HG03139 (cell line): Measurements from ENCODE around the gene FRMD4B.

Experiments used
- ATAC-seq: cut with Tn5 transposase; IDR thresholded peaks from one replicate; pipeline ENCODE4 v1.9.1; 2021; ENCODE audit not compliant: unreplicated experiment

FRMD4B gene

DNA sequence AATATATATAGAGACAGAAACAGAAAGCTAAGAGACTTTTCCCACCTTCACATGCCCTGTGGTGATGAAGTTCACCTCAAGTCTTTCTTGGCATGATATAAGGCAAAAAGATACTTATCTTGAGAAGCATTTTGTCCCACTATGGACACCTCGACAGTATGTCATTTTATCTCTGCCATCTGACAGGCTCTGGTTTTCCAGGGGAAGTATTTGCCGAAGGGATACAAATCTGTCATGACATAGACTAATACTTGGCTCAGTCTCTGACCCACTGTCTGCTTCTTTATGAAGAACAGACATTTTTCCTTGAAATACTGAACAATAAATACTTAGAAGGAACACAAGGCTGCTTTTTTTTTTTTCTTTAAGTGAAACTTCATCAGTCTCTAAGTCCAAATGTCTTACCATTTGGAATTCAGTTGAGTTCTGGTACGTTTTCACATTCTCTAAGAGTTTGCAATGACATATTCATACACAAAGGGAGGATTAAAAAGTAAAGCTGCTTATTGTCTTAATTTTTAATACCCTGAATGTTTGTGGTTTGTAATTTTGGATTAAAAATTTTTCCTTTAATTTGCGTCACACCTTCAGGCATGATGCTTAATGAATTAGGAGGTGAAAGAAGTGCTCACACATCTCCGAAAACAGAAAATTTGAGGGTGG, 175.7 kb downstream of the FRMD4B start:
- no peak for ATAC-seq

DNA sequence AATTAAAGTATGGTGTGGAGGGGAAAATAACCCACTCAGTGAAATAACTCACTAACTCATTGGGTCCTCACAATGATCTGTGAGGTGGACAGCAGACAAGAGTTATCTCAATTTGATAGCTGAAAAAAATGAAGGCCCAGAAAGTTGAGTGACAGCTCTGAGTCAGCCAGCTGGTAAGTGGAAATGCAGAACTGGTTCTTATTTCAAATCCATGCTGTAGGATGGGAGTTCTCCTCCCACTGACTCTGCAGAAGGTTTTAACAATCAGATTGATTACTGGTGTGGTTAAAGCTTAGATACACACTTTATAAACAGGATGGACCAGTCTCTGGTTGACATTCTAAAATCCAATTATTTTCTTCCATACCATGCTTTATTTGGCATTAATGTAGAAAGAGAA, 176.5 kb downstream of the FRMD4B start:
- no peak for ATAC-seq

DNA sequence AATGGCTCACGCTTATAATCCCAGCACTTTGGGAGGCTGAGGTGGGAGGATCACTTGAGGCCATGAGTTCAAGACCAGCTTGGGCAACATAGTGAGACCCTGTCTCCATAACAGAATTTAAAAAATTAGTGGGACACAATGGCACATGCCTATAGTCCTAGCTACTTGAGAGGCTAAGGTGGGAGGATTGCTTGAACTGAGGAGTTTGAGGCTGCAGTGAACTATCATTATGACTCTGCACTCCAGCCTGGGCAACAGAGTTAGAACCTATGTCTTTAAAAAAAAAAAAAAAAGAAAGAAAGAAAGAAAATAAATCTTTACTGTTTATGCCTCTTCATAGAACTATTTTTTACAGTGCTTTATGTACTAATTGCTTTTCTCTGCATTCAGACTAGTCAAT, 178.9 kb downstream of the FRMD4B start:
- ATAC-seq: no peak

DNA sequence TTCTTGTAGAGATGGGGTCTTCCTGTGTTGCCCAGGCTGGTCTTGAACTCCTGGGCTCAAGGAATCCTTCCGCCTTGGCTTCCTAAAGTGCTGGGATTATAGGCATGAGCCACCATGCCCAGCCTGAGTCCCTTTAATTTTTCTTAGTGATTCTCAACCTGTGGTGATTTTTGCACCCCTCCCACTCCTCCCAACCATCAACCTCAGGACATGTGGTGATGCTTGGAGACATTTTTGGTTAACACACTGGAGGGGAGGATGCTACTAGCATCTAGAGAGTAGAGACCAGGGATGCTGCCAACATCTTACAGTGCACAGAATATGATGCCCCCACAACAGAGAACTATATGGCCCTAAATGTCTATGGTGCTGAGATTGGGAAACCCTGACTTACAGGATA, 180.5 kb downstream of the FRMD4B start:
- no peak for ATAC-seq

DNA sequence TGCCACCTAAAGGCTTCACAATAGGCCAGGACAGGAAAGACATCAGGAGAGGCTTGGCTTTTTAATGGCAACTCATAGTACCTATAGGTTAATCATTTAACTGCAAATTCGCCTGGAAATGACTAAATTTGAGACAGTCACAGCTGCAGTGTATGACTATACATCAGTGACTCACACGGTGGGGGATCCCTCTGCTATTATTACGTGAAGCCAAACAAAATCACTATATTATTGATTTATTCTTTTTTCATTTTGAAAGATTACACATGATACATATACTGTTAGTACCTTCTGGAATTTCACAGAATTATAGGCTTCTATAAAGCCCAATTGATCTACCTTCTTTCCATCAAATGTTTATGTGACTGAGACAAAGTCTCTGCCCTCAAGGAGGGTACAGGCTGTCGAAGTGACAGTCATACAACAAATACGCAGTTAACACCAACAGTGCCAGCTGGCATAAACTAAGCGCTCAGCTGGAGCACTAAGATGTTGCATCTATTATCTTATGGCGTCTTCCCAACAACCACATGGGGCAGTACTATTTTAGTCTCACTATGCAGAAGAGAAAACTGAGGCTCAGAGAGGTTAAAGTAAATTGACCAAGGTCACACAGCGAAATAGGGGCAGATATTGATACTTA, 181.5 kb downstream of the FRMD4B start:
- peak; percentile 84 for ATAC-seq

DNA sequence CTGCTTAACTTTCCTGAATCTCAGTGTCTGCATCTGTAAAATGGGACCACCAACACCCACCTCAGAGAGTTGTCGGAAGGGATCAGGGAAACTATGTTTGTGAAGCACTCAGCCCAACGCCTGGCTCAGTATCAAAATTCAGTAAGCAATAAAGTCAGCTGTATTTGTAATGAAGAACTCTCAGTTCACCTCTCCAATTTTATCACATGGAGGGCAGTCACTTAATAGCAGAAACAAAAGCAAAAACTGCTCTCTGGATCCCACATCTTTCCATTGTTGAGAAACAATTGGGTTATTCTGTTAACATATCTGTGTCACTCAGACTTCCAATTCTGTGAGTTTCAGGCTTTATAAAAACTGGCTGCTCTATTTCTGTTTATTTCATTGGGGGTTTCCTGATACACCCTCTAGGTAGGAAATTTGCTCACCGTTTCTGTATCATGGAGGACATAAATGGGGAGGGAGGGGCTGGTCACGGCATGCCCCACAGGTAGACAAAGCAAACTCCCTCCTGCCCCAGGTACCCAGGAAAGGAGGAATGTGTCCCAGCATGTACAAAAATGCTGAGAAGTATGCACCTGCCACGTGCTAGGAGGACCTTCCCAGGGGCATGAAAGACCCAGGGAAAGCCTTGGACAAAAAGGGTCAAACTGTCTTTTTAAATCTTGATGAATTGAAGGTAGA, 182.1 kb downstream of the FRMD4B start:
- no peak for ATAC-seq

DNA sequence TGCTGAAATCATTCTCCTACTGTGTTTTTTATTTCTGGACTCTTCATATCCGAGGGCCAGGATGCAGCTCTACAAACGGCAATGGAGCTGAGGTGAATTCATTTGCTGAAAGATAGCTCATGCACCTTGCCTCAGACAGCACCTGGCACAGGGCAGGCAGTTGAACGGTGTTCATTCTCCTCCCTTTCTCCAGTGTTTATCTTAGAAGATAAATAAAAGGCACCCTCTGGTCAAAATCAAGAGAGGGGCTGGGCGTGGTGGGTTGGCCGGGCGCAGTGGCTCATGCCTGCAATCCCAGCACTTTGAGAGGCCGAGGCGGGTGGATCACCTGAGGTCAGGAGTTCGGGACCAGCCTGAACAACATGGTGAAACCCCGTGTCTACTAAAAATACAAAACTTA, 184.2 kb downstream of the FRMD4B start:
- ATAC-seq: no peak

DNA sequence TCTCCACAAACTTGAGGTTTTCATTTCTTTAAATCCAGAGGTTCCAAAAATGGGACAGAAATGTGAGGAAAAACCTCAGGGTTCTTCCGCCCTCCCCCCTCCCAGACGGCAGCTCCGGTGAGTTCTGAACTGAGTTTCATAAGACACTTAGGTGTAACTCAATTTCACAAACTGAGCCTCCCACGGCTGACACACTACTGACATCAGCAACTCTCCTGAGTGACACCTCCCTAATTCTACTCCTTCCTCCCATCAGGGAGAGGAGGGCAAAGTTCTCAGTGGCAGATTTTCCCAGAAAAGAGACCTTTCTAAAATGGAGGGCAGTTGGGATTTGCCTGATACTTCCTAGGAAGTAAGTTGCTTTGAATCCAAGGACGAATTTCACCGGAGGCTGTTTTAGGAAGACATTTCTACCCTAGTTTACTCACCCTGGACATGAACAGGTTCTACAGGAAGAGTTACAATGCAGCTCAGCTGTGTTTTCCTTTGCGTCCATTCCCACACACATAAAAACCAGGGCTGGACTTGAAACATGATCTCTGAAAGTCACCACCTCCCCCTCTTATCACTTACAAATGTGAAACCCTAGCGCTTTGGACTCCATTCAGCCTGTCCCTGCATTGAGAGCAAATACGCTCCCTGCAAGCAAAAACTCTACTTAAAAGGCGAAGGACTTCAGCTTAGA, 185.4 kb downstream of the FRMD4B start:
- ATAC-seq: no peak

DNA sequence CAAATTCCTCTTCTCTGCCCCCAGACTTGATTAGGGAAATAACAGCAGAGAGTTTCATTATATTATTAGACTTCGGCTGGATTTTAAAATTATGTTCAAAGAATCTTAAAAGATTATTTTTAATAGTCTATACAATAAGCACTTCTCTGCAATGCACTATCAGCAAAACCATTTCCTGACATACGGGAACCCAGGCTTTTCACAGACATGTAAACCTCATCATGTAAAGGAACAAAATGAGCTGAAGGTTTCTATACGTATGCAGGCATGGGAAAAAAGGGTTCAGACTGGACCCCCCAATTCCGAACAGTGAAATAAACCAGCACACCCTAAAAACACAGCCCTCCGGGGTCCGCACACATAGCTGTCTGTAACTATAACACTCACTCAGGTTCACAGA, 185.9 kb downstream of the FRMD4B start:
- no peak for ATAC-seq

DNA sequence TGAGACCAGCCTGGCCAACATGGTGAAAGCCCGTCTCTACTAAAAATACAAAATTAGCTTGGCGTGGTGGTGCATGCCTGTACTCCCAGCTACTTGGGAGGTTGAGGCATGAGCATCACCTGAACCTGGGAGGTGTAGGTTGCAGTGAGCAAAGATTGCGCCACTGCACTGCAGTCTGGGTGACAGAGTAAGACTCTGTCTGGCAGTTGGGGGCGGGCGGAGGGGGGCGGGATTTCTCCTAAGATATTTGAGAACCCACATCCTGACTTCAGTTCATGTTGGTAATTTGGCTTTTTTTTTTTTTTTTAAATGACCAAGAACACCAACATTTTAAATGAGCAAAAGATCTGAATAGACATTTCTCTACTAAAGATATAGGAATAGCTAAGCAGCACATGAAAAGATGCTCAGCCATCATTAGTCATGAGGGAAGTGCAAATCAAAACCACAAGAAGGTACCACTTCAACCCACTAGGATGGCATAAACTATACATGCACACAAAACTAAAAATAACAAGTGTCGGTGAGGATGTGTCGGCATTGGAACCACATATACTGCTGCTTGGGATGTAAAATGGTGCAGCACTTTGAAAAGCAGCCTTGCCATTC, 187.9 kb downstream of the FRMD4B start:
- no peak for ATAC-seq

DNA sequence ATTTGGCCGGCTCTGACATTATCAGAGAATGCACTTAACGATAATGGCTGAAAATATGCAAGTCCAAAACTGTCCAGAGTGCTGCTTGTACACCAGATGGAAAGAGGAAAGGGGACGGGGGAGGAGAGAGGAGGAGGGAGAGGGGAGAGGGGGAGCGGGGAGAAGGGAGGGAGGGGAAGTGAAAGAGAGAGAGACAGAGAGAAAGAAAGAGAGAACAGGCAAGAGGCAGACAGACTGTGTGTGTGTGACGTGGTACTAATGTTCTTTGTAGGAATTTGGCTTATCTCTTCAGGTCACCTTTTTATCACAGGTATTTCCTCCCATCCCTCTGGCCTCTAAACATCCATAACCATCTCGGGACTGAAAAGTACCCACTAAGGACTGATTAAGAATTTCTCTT, 188.4 kb downstream of the FRMD4B start:
- no peak for ATAC-seq

DNA sequence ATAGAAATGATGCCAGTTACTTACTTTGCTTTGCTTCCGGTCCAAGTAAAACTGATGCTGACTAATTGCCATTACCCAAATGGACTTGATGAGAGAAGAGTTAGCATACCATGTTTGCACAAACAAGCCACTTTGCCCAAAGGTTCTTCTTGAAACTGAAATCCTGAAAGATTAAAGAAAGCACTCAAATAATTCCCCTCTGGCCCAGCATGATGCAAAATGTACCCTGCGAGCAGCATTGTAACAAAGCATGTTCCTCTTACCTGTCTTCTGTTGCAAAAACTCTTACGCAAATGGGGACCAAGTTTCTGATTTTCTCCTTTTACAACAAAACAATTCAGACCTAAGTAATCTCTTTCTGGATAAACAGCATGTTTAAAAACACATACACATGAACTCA, 189.0 kb downstream of the FRMD4B start:
- no peak for ATAC-seq

DNA sequence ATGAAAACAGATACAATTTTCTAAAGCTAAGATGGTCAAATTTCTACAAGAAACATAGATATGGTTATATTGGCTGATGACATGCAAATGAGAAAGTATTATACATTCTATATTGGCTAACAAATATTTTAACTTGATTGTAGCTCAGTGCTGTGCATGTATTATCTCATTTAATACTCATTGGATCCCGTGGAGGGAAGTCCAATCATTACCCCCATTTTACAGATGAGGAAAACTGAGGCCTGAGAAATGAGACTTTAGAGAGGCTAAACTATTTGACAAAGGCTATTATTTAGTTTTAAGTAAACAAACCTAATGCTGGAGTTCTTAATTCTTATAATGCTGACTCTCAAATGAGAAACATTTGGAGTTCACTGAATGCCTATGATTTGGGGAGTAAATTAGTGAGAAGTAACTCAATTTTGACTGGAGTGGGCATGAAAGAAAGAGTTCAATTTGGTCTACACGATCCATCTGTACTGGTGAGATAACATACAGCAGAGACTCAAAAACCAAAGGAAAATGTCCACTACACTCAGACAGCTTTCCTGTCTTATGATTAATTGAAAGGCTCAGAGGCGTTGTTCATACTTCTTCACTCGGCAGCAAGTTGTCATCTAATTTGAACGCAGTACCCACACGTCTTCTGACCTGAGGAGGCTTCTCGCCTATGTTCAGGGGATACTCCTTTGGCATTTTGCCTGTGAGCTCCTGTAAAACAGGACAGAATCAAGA, 191.3 kb downstream of the FRMD4B start:
- ATAC-seq: no peak

DNA sequence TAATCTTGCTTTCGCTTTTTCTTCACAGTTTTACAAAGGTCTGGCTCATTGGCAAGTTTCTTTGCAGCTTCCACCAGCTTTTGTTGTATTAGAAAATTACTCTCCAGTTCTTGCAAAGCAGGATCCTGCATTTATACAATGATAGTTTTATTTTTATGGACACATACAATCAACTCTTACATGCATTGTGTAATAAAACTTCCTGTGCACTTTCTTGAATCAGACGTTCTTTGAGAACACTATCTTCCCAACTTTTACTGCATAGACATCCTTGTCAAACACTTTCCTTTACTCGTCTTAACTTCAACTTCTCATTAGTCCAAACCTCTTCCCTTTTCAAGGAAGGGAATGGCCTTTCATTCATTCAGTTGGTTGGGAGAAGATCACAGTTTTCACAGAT, 192.1 kb downstream of the FRMD4B start:
- ATAC-seq: no peak

DNA sequence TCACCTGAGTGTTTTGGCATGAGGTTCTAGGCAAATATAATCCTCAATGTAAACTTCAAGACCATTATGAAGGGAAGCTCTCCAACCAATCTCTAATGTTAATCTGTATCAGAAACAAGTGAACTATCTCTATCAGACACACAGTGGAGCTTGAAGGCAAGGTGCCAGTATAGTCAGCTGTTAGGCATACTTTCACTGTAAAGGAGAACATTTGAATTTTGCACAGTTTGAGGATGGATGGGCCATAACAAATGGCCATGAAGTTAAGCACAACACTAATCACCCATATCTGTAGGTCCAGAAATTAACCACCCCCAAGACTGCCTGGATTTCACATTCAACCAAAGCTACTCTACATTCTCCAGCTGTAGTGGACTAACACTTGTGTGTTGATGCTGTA, 194.4 kb downstream of the FRMD4B start:
- ATAC-seq: no peak

DNA sequence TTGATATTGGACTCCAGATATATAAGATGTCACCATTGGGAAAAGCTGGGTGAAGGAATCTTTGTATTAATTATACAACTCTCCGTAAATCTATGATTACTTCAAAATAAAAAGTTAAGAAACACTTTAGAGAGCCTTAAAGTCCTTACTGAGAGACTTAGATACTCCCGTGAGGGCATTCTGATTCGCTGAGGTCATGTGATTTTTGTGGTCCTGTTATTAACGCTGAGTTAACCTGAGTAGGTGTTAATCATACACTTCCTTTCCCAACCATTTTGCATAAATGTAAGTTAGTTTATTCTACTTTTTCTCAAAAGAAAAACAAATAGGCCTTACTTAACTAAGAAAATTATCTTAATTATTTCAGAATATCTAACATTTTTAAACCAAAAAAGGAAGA, 196.4 kb downstream of the FRMD4B start:
- no peak for ATAC-seq

DNA sequence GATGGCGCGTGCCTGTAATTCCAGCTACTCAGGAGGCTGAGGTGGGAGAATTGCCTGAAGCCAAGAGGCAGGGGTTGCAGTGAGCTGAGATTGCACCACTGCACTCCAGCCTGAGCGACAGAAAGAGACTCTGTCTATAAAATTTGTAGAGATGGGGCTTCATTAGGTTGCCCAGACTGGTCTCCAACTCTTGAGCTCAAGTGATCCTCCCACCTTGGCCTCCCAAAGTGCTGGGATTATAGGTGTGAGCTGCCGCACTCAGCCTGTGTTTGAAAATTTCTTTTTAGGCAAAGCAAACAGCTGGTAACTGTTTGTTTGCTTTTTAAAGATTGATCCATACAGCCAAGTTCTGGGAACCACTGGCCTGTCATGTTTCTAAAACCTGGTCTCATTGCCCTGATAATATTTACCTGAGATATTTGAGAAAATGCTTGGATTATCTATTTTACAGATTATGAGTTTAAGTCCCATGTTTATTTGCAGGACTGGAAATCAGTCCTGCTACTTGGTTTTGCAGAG, 199.3 kb downstream of the FRMD4B start:
- ATAC-seq: no peak

DNA sequence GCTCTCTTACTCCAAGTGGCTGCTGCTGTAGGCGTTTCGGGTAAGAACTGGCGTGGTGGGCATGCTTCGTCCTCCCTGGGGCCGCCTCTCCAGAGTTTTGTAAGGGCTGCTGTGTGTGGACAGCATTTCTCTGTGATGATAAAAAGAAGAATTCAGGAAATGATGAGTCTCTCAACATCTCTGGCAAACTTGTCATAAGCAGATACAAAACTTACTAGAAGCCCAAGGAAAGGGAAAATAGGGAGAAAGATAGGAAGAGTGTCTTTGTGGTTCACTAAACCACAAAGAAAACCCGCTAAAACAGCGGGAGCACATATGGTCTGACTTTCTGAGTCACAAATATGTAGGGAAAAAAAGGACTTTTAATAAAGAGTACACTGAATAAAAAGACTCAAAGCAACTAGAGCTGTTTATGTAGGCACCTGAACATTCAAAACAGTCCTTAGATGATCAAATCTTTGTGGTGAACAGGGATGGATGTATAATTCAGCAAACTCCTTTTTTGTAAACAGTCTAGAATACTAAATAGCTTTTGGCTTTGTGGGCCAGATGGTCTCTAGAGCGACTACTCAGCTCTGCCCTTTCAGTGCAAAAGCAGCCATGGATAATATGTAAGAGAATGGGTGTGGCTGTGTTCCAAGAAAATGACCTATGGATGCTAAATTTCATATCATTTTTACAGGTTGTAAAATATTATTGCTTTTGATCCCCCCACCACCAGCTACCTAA, 203.1 kb downstream of the FRMD4B start:
- no peak for ATAC-seq

DNA sequence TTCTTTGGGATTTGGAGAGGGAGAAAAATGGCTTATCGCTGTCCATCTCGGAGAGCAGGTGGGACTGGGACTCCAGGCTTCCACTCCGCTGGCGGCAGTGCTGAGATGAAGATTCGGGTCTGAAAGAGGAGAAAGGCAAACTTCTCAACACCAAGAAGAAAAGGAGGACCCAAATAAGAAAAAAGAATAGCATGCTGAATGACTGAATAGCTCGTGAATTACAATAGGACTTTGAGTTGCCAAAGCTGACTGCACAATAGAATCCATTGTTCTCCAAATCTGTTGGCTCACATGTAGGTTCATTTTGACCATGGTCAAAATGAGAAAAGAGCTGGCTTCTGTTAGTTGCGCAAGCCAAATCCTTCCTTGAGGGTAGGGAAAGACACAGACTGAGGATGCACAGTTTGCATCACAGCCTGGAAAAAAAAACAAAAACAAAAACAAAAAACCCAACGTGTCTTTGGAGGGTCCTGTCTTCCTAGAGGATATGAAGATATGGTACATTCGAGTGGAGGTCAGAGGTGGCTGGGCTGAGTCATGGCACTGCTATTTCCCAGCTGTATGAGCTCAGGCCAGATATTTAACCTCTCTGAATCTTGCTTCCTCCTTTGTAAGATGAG, 204.2 kb downstream of the FRMD4B start:
- no peak for ATAC-seq
